ENCODE measurements around the gene BNC2. TPM values are rescaled to one million over a fixed set of nuclear protein-coding genes. Genes with fewer than 3 reads are reported as not detected.
"Not testable (repeated sequence)": the region's sequence is repeated elsewhere in the genome, so short reads cannot be mapped to it uniquely, and the experiment has no call there.

The BNC2 gene
- total RNA-seq, 2 experiments from 2014 or later, result not detected

GRCh38 chr9:16543225-16543624 is 327.2 kb downstream of the BNC2 start:
- no peaks in the 10 kb centered on the region for H3K9me3 Mint-ChIP-seq
- no peaks in the 10 kb centered on the region for H3K36me3 Mint-ChIP-seq (ENCODE audit: low read depth)
- H3K27ac Mint-ChIP-seq, result no peak overlapping the region
- peaks cover 0 to 7% of the 10 kb centered on the region in 2 experiments for H3K9me3 ChIP-seq (ENCODE audit: control insufficient read depth in 1 of 2, insufficient read depth in 1 of 2, low read length in 2 of 2)
- H3K36me3 ChIP-seq (ENCODE audit: insufficient read depth, low read length), result no peaks in the 10 kb centered on the region
- no peaks in the 10 kb centered on the region for H3K27me3 ChIP-seq (ENCODE audit: control insufficient read depth in 1 of 2, insufficient read depth in 2 of 2, low read length in 2 of 2)
- no peaks in the 10 kb centered on the region for H3K4me1 Mint-ChIP-seq (ENCODE audit: low read depth)
- intact Hi-C loops (cut with DNase I, micrococcal nuclease), result no loop called here
- ChIA-PET POLR2A (no interaction called here), CTCF (no interaction called here)
- ATAC-seq (ENCODE audit: poor library complexity) (no peak), DNase-seq (no peak)
- H3K4me3 Mint-ChIP-seq, result no peak overlapping the region
- H3K4me3 ChIP-seq (ENCODE audit: low read length), result no peak overlapping the region
- no peak overlapping the region for H3K27ac ChIP-seq (ENCODE audit: low read depth in 1 of 2, low read length in 2 of 2)
- no peaks in the 10 kb centered on the region for H3K27me3 Mint-ChIP-seq
- no peaks in the 10 kb centered on the region for H3K4me1 ChIP-seq (ENCODE audit: insufficient read depth, low read length)
- TF ChIP-seq, protein P1, sequence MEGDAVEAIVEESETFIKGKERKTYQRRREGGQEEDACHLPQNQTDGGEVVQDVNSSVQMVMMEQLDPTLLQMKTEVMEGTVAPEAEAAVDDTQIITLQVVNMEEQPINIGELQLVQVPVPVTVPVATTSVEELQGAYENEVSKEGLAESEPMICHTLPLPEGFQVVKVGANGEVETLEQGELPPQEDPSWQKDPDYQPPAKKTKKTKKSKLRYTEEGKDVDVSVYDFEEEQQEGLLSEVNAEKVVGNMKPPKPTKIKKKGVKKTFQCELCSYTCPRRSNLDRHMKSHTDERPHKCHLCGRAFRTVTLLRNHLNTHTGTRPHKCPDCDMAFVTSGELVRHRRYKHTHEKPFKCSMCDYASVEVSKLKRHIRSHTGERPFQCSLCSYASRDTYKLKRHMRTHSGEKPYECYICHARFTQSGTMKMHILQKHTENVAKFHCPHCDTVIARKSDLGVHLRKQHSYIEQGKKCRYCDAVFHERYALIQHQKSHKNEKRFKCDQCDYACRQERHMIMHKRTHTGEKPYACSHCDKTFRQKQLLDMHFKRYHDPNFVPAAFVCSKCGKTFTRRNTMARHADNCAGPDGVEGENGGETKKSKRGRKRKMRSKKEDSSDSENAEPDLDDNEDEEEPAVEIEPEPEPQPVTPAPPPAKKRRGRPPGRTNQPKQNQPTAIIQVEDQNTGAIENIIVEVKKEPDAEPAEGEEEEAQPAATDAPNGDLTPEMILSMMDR (IDR thresholded peaks at IDR 0.05), result no peak

DNA sequence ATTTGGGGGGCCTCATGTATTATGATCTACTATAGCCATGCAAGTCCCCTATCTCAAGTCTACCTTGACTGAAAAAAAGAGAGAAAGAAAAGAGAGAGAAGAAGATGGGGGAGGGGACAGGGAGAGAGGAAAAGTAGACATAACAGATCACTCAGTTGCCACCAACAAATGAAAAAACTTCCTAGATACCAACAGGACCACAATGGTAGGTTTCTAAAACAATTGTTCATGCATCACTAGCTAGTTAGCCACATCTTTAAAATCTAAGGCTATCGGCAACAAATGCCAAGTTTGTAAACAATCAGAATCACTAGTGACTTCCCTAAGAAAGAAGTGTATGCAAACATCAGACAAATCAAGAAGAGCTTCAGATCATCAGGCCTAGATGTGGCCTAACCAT is 328.2 kb downstream of the BNC2 start:
- Mint-ChIP-seq H3K27ac (no peak overlapping the region), H3K36me3 (ENCODE audit: low read depth) (no peaks in the 10 kb centered on the region), H3K4me1 (ENCODE audit: low read depth) (no peaks in the 10 kb centered on the region), H3K9me3 (no peaks in the 10 kb centered on the region), H3K4me3 (no peak overlapping the region), H3K27me3 (no peaks in the 10 kb centered on the region)
- intact Hi-C loops (cut with DNase I, micrococcal nuclease), result no loop called here
- TF ChIP-seq, protein P1 (IDR thresholded peaks at IDR 0.05), result no peak
- ATAC-seq (ENCODE audit: poor library complexity), result no peak
- CTCF ChIA-PET, result no interaction called here
- Histone ChIP-seq H3K4me3 (ENCODE audit: low read length) (no peak overlapping the region), H3K36me3 (ENCODE audit: insufficient read depth, low read length) (no peaks in the 10 kb centered on the region), H3K27ac (ENCODE audit: low read depth in 1 of 2, low read length in 2 of 2) (no peak overlapping the region), H3K9me3 (ENCODE audit: control insufficient read depth in 1 of 2, insufficient read depth in 1 of 2, low read length in 2 of 2) (peaks cover 0 to 7% of the 10 kb centered on the region in 2 experiments), H3K27me3 (ENCODE audit: control insufficient read depth in 1 of 2, insufficient read depth in 2 of 2, low read length in 2 of 2) (no peaks in the 10 kb centered on the region), H3K4me1 (ENCODE audit: insufficient read depth, low read length) (no peaks in the 10 kb centered on the region)
- POLR2A ChIA-PET, result no interaction called here
- no peak for DNase-seq

DNA sequence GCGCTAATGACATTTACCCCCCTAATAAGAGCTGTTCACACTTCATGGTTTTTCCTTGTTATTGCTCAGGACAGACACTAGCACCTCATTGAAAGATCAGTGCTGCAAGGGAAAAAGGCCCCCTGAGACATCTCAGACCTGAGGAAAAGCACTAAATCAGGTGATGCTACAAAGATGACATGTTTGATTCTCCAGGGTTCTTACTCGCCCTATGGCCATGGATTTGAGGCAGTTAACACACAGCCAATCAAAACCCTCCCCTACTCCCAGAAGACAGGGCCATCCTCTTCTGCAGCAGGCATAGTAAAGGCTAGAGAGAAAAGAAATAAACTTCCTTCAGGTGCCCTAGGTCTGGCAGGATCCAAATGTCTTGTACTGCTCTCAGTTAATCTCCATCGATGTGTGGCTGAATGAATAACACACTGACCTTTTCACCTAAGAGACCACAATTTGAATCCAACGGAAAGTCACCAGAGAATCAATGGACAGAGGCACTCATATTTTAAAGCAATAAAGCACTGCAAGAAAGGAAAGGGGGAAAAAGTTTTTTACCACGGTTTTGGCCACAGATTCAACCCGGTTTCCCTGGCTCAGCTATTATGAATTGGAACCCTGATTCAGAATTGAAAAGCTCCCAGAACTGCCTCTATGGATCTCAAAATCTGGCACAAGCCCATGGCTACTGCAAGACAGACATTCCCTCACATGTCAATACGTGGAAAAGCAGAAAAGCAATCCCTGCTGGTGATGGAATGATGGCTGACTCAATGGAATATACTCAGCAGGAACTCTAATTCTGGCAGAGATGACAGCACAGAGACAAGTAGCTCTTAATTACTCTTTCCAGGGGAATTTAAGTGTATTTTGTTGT is 329.5 kb downstream of the BNC2 start:
- no peaks in the 10 kb centered on the region for H3K4me1 ChIP-seq (ENCODE audit: insufficient read depth, low read length)
- no peaks in the 10 kb centered on the region for H3K4me1 Mint-ChIP-seq (ENCODE audit: low read depth)
- H3K27ac Mint-ChIP-seq, result no peak overlapping the region
- H3K9me3 Mint-ChIP-seq, result no peaks in the 10 kb centered on the region
- H3K27me3 ChIP-seq (ENCODE audit: control insufficient read depth in 1 of 2, insufficient read depth in 2 of 2, low read length in 2 of 2), result no peaks in the 10 kb centered on the region
- no peaks in the 10 kb centered on the region for H3K36me3 Mint-ChIP-seq (ENCODE audit: low read depth)
- H3K9me3 ChIP-seq (ENCODE audit: control insufficient read depth in 1 of 2, insufficient read depth in 1 of 2, low read length in 2 of 2), result peaks cover 0 to 7% of the 10 kb centered on the region in 2 experiments
- H3K27ac ChIP-seq (ENCODE audit: low read depth in 1 of 2, low read length in 2 of 2), result no peak overlapping the region
- ATAC-seq (ENCODE audit: poor library complexity) (no peak), DNase-seq (no peak)
- H3K4me3 Mint-ChIP-seq, result no peak overlapping the region
- CTCF ChIA-PET, result no interaction called here
- intact Hi-C loops (cut with DNase I, micrococcal nuclease), result no loop called here
- H3K27me3 Mint-ChIP-seq, result no peaks in the 10 kb centered on the region
- H3K4me3 ChIP-seq (ENCODE audit: low read length), result no peak overlapping the region
- TF ChIP-seq, protein P1 (IDR thresholded peaks at IDR 0.05), result no peak
- POLR2A ChIA-PET, result no interaction called here
- H3K36me3 ChIP-seq (ENCODE audit: insufficient read depth, low read length), result no peaks in the 10 kb centered on the region

GRCh38 chr9:16539626-16540025 is 330.8 kb downstream of the BNC2 start:
- H3K4me1 Mint-ChIP-seq (ENCODE audit: low read depth); H3K4me3 ChIP-seq (ENCODE audit: low read length); H3K36me3 ChIP-seq (ENCODE audit: insufficient read depth, low read length); H3K27me3 Mint-ChIP-seq; H3K27me3 ChIP-seq (ENCODE audit: control insufficient read depth in 1 of 2, insufficient read depth in 2 of 2, low read length in 2 of 2); CTCF ChIA-PET; H3K4me3 Mint-ChIP-seq; H3K4me1 ChIP-seq (ENCODE audit: insufficient read depth, low read length); H3K27ac Mint-ChIP-seq; H3K9me3 ChIP-seq (ENCODE audit: control insufficient read depth in 1 of 2, insufficient read depth in 1 of 2, low read length in 2 of 2); DNase-seq; H3K9me3 Mint-ChIP-seq; H3K27ac ChIP-seq (ENCODE audit: low read depth in 1 of 2, low read length in 2 of 2); intact Hi-C loops (cut with DNase I, micrococcal nuclease); ATAC-seq (ENCODE audit: poor library complexity); POLR2A ChIA-PET; H3K36me3 Mint-ChIP-seq (ENCODE audit: low read depth): not testable (repeated sequence)
